Inflammatory macrophage treated with lipopolysaccharide for 1 hour (primary cell): ENCODE results near the gene CCL25.
"Not testable (repeated sequence)": the region's sequence is repeated elsewhere in the genome, so short reads cannot be mapped to it uniquely, and the experiment has no call there.

ENCODE experiments used
- DNase-seq, 2 donors: peaks; one replicate each; pipeline ENCODE4 v3.0.0-alpha.2; 2020 to 2022

The CCL25 gene

DNA sequence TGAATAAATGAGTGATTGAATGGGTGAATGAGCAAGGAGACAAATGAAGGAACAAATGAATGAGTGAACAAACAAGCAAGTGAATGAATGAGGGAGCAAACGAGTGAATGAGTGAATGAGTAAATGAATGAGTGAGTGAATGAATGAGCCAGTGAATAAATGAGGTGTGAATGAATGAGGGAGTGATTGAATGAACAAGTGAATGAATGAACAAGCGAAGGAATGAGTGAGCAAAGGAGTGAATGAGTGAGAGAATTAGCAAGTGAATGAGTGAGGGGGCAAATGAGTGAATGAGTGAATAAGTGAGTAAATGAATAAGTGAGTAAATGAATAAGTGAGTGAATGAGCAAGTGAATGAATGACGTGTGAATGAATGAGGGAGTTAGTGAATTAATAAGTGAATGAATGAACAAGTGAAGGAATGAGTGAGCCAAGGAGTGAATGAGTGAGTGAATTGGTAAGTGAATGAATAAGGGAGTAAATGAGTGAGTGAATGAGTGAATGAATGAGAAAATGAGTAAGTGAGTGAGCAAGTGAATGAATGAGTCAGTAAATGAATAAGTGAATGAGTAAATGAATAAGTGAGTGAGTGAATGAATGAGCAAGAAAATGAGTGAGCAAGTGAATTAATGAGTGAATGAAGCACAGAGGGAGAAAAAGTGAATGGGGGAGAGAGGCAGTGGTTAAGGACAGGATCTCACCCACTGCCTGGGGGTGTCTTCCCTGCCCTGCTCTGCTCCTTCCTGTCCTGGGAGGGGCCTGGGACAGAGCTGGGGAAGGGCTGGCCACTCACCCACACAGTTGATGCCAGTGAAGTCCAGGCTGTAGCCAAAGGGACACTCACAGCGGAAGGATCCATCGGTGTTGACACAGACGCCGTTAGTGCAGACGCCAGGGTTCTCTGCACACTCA, 36.4 kb downstream of the CCL25 start:
- no peak for DNase-seq

DNA sequence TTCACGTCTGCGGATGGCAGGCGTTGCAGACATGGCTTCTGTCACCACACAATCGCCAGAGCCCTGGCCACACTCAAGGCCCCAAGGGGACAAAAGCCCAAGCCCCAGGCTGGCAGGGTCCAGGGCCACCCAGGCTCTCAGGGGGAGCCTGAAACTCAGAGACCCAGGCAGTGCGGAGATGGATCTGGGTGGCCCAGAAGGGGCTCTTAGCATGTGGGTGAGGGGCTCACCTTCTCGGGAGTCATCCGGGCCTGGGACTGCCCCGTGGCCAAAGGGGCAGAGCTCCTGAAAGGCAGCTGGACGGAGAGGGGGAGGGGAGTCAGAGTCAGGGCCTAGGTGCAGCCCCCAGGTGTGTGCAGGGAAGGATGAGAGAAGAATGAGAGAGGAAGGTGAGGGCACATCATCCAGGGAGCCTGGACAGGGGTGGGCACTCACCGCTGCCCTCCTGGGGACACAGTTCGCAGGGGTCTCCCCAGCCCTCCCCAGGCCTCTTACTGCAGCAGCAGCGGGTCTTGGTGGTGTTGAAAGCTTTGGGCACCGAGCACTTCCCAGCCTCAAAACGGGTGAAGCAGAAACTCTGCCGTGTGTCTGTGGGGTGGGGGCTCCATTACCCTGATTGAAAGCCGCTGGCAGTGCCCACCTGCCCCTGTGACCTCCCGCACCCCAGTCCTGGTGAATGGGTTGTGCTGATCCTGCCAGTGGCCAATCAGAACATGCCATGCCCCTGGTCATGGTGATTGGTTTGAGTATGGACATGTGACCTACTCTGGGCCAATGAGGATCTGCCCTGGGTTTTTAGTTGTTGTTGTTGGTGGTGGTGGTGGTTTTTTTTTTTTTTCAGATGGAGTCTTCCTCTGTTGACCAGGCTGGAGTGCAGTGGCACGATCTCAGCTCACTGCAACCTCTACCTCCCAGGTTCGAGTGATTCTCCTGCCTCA, 37.4 kb downstream of the CCL25 start:
- DNase-seq, result no peak

DNA sequence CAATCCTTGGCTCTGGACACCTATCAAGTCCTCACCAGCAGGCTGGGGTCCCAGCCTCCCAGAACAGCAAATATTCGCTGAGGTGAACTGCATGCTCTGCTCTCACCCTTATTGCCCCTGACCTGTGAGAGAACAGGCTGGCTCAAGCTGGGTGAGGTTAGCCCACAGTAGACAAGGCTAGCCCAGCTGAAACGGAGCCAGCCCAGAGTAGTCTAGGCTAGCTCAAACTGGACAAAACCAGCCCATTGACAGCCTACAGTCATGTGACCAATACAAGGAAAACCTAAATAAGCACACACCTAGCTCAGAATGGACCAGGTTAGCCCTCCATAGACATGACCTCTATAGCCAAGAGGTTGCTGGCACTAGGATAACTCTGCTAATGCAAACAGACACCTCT, 38.4 kb downstream of the CCL25 start:
- DNase-seq, result no peak

DNA sequence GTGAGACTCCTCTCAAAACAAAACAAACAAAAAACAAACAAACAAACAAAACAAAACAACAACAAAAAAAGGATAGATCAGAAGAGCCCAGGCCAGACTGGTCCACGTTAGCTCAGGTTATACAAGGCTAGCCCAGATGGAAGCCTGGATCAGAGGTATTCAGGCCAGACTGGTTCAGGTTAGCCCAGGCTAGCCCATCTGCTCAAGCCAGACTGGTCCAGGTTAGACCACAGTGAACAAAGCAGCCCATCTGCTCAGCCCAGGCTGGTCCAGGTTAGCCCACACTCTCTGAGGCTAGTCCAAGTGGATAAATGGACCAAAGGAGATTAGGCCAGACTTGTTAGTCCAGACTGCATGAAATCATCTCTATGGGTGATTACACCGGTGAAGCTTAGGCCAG, 41.2 kb downstream of the CCL25 start:
- no peak for DNase-seq

DNA sequence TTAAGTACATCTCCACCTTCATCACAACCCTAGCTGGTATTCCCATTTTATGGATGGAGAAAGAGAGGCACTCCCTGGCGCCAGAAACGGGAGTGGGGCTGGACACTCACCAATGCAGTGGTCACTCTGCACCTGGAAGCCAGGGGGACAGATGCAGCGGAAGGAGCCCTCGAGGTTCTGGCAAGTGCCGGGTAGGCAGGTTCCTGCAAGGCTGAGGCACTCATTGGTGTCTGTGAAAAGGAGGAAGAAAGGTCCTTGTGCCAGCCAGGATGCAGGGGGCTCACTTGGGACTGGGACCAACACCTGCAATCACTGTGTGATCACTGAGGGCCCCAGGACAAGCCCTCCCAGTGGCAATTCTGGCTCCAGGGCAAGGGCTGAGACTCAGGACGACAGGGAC, 41.8 kb downstream of the CCL25 start:
- no peak for DNase-seq

DNA sequence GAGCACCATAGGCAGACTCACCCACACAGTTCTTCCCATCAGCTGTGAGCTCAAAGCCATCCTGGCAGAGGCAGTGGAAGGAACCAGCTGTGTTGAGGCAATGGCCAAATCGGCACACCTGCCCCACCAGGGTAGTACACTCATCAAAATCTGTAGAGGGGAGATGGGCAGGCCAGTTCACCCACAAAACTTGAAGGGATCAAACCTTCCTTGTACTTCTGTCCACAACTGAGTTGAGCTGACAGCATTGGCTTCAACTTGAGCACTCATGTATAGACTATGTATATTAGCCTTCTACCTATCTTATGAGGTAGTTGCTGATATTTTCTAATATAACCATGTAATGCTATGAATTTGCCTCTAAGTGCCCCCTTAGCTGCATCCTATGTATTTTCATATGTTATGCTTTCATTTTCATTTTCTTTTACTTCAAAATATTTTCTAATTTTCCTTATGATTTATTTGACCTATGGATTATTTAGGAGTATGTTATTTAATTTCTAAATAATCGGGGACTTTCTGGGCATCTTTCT, 42.9 kb downstream of the CCL25 start:
- no peak for DNase-seq

DNA sequence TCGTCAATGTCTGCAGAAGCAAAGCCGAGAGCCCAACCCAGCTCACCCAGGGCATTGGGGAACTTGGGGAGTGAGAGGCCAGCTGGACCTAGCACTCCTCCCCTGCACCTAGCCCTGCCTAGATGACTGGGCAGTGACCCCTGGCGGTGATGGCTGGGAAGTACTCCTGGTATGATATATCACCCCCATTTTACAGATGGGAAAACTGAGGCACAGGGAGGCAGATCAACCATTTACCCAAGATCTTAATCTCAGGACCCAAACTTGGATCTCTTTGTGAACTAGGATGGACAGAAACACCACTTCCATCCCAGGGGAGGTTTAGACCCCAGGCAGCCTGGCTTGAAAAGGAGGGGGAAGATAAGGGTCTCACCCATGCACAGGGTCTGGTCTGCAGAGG, 43.5 kb downstream of the CCL25 start:
- DNase-seq, result no peak

DNA sequence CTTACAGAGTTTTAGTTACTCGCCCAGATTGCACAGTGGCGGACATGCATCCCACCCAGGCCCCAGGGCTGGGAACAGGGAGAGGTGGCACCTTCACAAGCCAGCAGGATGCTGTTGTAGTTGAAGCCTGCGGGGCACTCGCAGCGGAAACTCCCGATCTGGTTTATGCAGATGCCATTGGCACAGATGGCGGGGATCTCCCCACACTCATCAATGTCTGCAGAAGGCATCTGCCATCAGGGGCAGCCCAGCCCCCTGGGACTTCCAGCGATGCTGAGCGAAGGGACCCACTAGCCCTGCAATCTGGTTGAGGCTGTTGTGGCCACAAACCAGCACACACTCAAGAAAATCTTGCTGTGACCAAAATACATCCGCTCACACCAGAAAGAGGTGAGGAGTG, 44.6 kb downstream of the CCL25 start:
- DNase-seq, result no peak

DNA sequence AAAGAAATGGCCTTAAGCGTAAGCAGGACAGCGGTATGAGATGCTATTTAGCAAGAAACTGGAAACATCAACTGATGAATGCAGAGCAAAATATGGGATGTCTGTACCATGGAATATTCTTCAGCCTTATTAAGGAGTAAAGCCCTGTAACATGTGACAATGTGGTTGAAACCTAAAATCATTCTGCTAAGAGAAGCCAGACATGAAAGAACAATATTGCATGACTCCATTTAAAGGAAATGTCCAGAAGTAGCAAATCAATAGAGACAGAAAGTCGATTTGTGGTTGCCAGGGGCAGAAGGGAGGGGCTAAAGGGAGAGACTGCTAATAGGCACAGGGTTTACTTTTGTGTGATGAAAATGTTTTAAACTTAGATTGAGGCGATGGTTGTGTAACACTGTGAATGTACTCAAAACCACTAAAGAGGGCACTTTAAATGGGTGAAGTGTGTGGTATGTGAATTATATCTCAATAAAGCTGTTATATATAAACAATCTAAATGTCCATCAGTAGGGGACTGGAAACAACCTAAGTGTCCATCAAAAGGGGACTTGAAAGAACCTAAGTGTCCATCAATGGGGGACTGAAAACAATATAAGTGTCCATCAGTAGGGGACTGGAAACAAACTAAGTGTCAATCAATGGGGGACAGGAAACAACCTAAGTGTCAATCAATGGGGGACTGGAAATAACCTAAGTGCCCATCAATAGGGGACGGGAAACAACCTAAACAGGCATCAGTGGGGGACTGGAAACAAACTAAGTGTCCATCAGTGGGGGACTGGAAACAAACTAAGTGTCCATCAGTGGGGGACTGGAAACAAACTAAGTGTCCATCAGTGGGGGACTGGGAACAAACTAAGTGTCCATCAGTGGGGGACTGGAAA, 45.4 kb downstream of the CCL25 start:
- DNase-seq, result no peak

DNA sequence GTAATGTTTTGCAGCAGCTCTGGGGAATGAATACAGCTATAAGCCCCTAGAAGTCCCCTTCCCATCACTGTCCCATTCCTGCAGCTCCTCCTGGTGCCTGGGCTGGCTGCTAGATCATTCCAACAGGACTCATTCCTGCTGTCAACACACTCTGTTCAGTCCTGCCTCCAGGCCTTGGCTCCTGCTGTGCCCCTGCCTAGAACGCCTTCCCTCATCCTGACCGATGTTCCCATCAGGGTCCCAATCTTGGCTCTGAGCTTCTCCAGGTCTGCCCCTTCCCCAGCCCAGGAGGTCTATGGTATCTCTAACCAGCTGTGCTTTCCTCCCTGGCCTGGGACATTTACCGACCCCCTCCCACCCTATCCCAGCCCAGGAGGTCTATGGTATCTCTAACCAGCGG, 48.8 kb downstream of the CCL25 start:
- DNase-seq, result no peak

DNA sequence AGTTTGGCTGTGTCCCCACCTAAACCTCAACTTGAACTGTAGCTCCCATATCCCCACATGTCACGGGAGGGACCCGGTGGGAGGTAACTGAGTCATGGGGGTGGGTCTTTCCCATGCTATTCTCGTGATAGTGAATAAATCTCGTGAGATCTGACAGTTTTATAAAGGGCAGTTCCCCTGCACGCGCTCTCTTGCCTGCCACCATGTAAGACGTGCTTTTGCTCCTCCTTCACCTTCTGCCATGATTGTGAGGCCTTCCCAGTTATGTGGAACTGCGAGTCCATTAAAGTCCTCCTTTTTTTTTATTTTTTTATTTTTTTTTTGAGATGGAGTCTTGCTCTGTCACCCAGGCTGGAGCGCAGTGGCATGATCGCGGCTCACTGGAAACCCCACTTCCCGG, 49.4 kb downstream of the CCL25 start:
- DNase-seq, result not testable (repeated sequence)

DNA sequence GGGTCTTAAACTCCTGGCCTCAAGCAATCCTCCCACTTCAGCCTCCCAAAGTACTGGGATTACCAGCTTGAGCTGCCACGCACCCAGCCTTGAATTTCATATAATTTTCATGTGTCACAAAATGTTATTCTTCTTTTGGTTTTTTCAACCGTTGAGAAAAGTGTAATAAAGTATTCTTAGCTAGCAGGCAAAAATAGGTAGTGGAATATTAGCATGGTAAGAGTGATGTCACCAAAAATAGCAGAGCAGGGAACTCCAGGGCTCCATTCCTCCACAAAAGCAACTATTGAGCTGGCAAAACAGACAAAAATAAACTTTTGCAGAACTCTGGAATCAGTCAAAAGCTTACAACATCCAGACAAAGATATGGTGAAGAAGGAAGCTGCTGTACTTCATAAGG, 52.9 kb downstream of the CCL25 start:
- no peak for DNase-seq

DNA sequence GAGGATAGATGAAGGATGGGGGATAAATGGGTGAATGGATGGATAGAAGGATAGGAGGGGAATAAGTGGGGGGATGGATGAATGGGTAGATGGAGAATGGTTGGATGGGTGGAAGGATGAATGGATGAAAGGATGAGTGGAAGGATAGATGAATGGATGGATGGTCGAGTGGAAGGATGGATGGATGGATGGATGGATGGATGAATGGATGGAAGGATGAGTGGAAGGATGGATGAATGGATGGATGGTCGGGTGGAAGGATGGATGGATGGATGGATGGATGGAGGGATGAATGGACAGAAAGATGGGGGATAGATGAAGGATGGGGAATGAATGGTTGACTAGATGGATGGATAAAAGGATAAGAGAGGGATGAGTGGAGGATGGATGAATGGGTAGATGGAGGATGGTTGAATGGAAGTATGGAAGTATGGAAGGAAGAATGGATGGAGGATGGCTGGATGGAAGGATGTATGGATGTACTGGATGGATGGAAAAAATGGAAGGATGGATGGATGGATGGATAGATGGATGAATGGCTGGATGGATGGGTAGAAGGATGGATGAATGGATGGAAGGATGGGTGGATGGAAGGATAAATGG, 54.8 kb downstream of the CCL25 start:
- no peak for DNase-seq

DNA sequence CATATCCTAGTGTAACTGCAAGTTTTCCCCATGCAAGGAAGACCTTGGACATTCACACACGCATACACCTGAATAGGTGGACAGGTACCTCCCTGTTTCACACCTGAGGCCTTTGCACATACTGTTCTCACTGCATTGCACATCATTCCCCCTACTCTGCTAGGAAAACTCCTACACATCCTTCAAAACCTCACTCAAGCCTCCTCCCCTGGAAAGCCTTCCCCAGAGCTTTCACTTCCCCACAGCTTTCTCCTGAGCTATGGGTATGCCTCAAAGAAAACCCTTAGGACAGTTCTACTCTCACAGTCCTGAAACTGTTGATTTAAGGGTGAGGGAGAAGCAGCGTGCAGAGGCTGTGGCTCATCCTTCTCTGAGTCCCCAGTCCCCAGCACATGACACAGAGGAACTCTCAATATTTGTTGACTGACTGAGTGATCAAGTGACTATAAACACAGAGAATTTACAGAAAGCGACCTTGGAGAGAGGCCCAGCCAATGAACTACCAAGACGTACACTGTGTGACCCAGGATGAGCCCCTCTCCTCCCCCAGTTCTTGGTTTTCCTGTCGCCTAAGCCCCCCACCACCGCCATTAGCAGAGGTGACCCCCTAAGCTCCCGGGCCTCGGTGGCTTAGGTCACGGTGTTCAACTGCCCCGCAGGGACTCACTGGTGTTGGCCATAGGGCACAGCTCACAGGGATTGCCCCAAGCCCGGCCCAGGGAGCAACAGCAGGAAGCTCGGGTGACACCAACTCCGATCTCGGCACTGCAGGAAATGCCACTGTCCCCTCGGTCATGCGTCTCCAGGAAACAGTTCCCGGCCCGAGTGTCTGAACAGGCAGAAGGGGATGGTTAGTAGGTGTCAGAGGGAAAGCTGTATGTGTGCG, 56.2 kb downstream of the CCL25 start:
- no peak for DNase-seq

DNA sequence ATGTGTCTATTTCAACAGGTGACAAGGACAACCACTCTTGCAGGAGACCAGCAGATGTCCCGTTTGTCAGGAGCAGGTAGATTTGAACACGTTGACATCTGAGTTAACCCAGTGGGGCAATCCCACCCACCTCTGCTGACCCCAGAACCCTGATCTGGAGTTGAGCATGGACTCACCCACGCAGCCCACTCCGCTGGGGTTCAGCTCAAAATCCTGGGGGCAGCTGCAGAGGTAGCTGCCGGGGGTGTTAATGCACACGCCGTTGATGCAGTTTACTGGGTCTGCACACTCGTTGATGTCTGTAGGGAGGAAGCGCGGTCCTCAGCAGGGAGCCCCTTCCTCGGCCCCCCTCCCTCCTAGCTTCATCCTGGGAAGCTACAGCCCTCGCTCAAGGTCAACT, 56.9 kb downstream of the CCL25 start:
- no peak for DNase-seq

DNA sequence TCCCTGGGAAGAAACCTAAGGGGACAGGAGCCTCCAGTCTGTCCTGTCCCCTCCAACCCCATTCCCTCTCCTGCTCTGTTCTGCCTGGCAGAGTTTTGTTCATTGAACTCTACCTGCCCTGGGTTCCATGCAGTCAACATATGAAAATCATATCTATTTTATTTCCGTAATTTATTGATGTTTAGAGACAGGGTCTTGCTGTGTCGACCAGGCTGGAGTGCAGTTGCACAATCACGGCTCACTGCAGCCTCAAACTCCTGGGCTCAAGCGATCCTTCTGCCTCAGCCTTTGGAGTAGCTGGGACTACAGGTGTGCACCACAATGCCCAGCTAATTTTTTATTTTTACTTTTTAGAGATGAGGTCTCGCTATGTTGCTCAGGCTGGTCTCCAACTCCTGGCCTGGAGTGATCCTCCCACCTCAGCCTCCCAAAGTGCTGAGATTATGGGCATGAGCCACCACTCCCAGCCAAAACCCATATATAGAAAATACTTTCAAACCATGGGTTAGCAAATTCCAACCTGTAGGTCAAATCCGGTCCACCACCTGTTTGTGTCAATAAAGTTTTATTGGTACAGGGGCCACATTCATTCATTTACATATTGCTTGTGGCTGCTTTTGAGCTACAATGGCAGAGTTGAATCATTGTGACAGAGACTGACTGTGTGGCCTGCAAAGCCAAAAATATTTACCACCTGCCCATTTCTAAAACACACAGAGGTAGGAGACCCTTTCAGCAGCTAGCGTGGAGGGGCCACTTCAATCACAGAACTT, 57.5 kb downstream of the CCL25 start:
- DNase-seq, result no peak

DNA sequence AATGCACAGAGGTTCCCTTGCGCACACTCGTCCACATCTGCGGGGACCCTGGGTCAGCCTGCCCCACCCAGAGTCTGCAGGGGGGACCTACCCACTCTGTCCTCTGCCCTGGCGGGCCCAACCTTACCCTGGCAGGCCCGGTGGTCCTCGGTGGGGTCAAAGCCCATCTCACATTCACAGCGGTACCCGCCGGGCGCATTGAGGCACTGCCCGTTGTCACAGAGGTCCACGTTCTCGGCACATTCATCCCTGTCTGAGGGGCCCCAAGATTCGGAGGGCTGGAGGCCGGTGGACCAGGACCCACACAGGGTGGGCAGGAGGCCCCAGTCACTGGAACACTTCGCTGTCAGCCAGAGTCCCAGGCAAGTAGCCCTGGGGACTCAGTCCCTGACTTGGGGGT, 58.4 kb downstream of the CCL25 start:
- no peak for DNase-seq

DNA sequence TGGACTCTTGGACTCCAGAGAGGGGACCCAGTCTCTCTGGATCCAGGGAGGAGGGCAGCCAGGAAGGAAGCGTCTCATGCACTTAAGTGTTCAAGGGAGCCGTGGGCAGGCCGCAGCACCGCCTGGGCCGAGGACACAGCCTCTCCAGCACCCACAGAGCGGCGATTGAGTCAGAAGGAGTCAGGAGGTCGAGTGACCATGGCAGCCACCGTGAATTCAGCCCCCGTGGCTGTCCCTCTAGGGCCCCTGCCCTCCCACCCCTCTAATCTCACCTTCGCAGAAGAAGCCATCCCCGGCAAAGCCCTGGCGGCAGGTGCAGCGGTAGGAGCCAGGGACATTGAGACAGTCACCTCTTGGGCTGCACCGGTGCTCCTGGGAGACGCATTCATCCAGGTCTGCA, 58.8 kb downstream of the CCL25 start:
- DNase-seq, result no peak
